NCI-H2171 treated with DMSO at 0.1 percent for 48 hours (cell line): ENCODE measurements around the gene USP14.
"Not testable (repeated sequence)": the region's sequence is repeated elsewhere in the genome, so short reads cannot be mapped to it uniquely, and the experiment has no call there.

Experiments used
- DNase-seq: peaks from one replicate; lab custom pipeline; 2025; lab: John Stamatoyannopoulos, UW

The USP14 gene

GRCh38 chr18:158128-159036 is at the start of gene USP14:
Gene USP14 (plus strand): TSS chr18:158557. CDS start chr18:158699, 142 bp downstream.
- DNase-seq = peak; percentile 97

- not testable (repeated sequence) for DNase-seq
These were observed 49.7 kb upstream of the USP14 start for GRCh38 chr18:108665-109063.

- not testable (repeated sequence) for DNase-seq
These were observed 49.0 kb upstream of the USP14 start for GRCh38 chr18:109130-109921.

DNA sequence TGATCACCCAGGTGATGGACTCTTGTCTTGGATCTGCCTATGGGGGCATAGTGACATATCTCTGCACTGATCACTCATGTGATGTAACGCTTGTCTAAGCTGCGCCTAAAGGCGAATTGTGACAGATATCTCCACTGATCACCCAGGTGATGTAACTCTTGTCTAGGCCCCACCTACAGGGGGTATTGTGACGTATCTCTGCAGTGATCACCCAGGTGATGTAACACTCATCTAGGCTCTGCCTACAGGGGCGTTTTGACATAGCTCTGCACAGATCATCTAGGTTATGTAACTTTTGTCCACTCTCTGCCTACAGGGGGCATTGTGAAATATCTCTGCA is 48.5 kb upstream of the USP14 start:
- not testable (repeated sequence) for DNase-seq

DNA sequence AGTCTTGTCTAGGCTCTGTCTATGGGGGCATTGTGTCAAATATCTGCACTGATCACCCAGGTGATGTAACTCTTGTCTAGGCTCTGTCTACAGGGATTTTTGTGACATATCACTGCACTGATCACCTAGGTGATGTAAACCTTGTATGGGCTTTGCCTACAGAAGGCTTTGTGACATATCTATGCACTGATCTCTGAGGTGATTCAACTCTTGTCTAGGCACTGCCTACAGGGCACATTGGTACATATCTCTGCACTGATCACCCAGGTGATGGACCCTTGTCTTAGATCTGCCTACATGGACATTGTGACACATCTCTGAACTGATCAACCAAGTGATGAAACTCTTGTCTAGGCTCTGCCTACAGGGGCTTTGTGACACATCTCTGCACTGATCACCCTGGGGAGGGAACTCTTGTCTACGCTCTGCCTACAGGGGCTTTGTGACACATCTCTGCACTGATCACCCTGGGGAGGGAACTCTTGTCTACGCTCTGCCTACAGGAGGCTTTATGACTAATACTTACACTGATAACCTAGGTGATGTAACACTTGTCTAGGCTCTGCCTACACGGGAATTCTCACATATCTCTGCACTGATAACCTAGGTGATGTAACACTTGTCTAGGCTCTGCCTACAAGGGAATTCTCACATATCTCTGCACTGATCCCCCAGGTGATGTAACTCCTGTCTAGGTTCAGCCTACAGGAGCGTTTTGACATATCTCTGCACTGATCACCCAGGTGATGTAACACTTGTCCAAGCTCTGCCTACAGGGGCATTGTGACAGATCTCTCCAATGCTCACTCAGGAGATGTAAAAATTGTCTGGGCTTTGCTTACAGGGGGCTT is 47.8 kb upstream of the USP14 start:
- not testable (repeated sequence) for DNase-seq

- no peak for DNase-seq
These were observed 46.9 kb upstream of the USP14 start for GRCh38 chr18:111306-112014.

- DNase-seq = not testable (repeated sequence)
These were observed 46.2 kb upstream of the USP14 start for GRCh38 chr18:112015-112733.

GRCh38 chr18:120539-121260 is 37.7 kb upstream of the USP14 start:
- not testable (repeated sequence) for DNase-seq

GRCh38 chr18:135045-135444 is 23.3 kb upstream of the USP14 start:
- DNase-seq = no peak

- DNase-seq = peak; percentile 53
These were observed 21.9 kb upstream of the USP14 start for GRCh38 chr18:136433-136832.

DNA sequence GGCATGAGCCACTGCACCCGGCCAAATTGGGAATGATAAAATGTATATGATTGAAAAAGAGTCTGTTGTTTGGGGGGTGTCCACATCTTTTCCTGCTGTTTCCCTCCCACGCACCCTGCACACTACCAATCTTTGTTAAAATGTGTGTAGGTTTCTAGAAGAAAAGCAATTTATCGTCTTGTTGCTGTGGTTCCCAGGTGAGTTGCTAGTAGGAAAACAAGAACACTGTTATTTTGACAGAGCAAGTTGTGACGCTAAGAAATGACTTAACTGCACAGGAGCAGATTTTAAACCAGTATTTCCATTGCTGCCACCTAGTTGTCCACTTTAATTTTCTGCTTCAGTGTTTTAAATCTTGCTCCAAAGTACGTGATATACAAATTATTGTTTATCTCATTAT is 21.0 kb upstream of the USP14 start:
- no peak for DNase-seq

- no peak for DNase-seq
These were observed 17.6 kb upstream of the USP14 start for GRCh38 chr18:140670-141266.

DNA sequence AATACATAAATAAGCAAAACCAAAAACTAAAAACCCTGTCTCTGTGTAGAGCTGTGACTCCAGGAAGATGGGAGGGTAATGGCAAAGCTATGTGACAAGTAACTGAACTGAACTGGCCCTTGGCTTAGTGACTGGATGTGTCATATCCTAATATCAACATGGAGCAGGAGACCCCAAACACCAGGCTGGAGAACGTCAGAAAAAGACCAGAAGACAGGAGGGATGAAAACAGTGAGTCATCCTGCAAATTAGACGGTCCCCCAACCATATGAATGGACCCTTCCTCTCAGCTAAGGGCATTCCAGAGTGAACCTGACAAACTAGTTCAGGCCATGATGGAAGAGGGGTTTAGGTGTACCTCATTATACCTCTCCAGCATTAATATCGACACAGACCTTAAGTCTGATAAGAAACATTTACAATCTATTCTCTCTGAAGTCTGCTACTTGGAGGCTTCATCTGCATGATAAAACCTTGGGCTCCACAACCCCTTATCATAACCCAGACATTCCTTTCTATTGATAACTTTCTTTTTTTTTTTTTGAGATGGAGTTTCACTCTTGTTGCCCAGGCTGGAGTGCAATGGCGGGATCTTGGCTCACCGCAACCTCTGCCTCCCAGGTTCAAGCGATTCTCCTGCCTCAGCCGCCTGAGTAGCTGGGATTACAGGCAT is 15.6 kb upstream of the USP14 start:
- not testable (repeated sequence) for DNase-seq

- DNase-seq = no peak
These were observed 9.5 kb upstream of the USP14 start for GRCh38 chr18:148841-149240.

GRCh38 chr18:154151-154550 is 4.2 kb upstream of the USP14 start:
- no peak for DNase-seq

GRCh38 chr18:155688-156087 is 2.7 kb upstream of the USP14 start:
- DNase-seq = no peak

DNA sequence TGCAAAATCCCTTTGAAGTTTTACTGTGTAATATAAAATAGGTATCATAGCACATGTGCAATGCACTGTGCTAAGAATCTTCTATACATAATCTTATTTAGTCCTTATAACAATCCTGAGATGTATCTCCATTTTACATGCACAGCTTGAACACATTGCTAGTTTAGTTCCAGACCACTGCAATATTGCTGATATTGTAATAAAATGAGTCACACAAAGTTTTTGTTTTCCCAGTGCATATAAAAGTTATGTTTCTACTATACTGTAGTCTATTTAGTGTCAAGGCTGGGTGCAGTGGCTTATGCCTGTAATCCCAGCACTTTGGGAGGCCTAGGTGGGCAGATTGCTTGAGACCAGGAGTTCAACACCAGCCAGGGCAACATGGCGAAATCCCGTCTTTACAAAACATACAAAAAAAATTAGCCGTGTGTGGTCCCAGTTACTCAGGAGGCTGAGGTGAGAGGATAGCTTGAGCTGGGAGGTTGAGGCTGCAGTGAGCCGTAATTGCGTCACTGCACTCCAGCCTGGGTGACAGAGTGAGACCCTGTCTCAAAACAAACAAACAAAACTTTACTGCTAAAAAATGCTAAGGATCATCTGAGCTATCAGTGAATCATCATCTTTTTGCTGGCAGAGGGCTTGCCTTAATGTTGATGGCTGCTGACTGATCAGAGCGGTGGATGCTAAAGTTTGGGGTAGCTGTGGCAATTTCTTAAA is 1.7 kb upstream of the USP14 start:
- no peak for DNase-seq

GRCh38 chr18:159037-159652 is 788 bp downstream of the USP14 start:
- no peak for DNase-seq
